ENCODE results near the gene STK32C. TPM values are rescaled to one million over a fixed set of nuclear protein-coding genes. Genes with fewer than 3 reads are reported as not detected.

Gene STK32C
- polyA plus RNA-seq, 2 of the 4 experiments (the other 2 are of a cell fraction) = 29.9 to 43.6 TPM

GRCh38 chr10:132276179-132276675 lies 31.5 kb downstream of the STK32C start:
- TF ChIP-seq REST (IDR thresholded peaks at IDR 0.05) (no peak), RCOR1 (IDR thresholded peaks at IDR 0.05; ENCODE audit: low read depth, low read length) (no peak), TFCP2L1 (CRISPR knock-in tag; IDR thresholded peaks at IDR 0.05) (no peak), NFE2L2 (conservative IDR thresholded peaks at IDR 0.05; ENCODE audit: low read length) (no peak), RAD21 (conservative IDR thresholded peaks at IDR 0.05 in 1 of 2, IDR thresholded peaks at IDR 0.05 in 1 of 2) (no peak), MAZ (IDR thresholded peaks at IDR 0.05; ENCODE audit: borderline replicate concordance, low read depth, low read length) (no peak), CEBPB (IDR thresholded peaks at IDR 0.05) (no peak), MAX (IDR thresholded peaks at IDR 0.05) (no peak), RFX5 (IDR thresholded peaks at IDR 0.05) (no peak), E2F6 (IDR thresholded peaks at IDR 0.05; ENCODE audit: borderline replicate concordance, low read depth) (no peak), MAFK (IDR thresholded peaks at IDR 0.05; ENCODE audit: partially characterized antibody) (no peak), BCL3 (IDR thresholded peaks at IDR 0.05) (no peak), KDM1A (IDR thresholded peaks at IDR 0.05; ENCODE audit: low read depth) (no peak)
- H3K4me3 ChIP-seq = no peak overlapping the region
- no peak for DNase-seq (ENCODE audit: low read depth in 1 of 2, low spot score in 1 of 2)
- no peak for ATAC-seq
- H3K4me2 ChIP-seq = no peak overlapping the region
- CTCF ChIA-PET = interaction anchor here (0.6 to 1.1 kb wide), 3 partner anchors 9 to 75 kb away, joined by 3 to 4 read pairs (median 3); no protein-coding TSS in a partner anchor
- no peaks in the 10 kb centered on the region for H3K4me1 ChIP-seq
- FAIRE-seq = no peak
- POLR2A ChIA-PET = no interaction called here
- WGBS (ENCODE audit: missing lambda C conversion rate) = 85% methylated on average over 13 of the region's 13 CpGs
- H3K9me3 ChIP-seq = no peaks in the 10 kb centered on the region
- no peak overlapping the region for H3K27ac ChIP-seq

GRCh38 chr10:132275426-132276178 lies 32.1 kb downstream of the STK32C start:
- Histone ChIP-seq H3K27ac (no peak overlapping the region), H3K4me1 (no peaks in the 10 kb centered on the region), H3K4me3 (no peak overlapping the region), H3K4me2 (no peak overlapping the region), H3K9me3 (no peaks in the 10 kb centered on the region)
- DNase-seq (ENCODE audit: low read depth in 1 of 2, low spot score in 1 of 2) = no peak
- FAIRE-seq = no peak
- ChIA-PET POLR2A (no interaction called here), CTCF (no interaction called here)
- ATAC-seq = no peak
- TF ChIP-seq HES2 (IDR thresholded peaks at IDR 0.05) (no peak), EHMT2 (IDR thresholded peaks at IDR 0.05; ENCODE audit: low read depth) (no peak), ZC3H11A (IDR thresholded peaks at IDR 0.05) (no peak), ATOH8 (CRISPR knock-in tag; IDR thresholded peaks at IDR 0.05; ENCODE audit: low read depth) (no peak), NPAS2 (CRISPR knock-in tag; IDR thresholded peaks at IDR 0.05; ENCODE audit: borderline replicate concordance) (no peak)
- 92% methylated on average over 23 of the region's 26 CpGs for WGBS (ENCODE audit: missing lambda C conversion rate)

Measured in A549 (cell line).